A549 treated with AZD9567 at 1 μM for 4 hours (cell line): ENCODE data around the gene CCT4. TPM values are rescaled to one million over a fixed set of nuclear protein-coding genes. Genes with fewer than 3 reads are reported as not detected.

ENCODE experiments used
- total RNA-seq: library from RNA; stranded (reverse); fragments of 200-300 nt; extraction: Qiagen RNA extraction; gene quantifications from 5 replicates; pipeline ENCODE4 v1.2.3, GENCODE V29; 2022; ENCODE audit not compliant: insufficient read depth

The CCT4 gene, protein sequence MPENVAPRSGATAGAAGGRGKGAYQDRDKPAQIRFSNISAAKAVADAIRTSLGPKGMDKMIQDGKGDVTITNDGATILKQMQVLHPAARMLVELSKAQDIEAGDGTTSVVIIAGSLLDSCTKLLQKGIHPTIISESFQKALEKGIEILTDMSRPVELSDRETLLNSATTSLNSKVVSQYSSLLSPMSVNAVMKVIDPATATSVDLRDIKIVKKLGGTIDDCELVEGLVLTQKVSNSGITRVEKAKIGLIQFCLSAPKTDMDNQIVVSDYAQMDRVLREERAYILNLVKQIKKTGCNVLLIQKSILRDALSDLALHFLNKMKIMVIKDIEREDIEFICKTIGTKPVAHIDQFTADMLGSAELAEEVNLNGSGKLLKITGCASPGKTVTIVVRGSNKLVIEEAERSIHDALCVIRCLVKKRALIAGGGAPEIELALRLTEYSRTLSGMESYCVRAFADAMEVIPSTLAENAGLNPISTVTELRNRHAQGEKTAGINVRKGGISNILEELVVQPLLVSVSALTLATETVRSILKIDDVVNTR
- 296 to 352 TPM (median 308 TPM) in 5 replicates for total RNA-seq

DNA sequence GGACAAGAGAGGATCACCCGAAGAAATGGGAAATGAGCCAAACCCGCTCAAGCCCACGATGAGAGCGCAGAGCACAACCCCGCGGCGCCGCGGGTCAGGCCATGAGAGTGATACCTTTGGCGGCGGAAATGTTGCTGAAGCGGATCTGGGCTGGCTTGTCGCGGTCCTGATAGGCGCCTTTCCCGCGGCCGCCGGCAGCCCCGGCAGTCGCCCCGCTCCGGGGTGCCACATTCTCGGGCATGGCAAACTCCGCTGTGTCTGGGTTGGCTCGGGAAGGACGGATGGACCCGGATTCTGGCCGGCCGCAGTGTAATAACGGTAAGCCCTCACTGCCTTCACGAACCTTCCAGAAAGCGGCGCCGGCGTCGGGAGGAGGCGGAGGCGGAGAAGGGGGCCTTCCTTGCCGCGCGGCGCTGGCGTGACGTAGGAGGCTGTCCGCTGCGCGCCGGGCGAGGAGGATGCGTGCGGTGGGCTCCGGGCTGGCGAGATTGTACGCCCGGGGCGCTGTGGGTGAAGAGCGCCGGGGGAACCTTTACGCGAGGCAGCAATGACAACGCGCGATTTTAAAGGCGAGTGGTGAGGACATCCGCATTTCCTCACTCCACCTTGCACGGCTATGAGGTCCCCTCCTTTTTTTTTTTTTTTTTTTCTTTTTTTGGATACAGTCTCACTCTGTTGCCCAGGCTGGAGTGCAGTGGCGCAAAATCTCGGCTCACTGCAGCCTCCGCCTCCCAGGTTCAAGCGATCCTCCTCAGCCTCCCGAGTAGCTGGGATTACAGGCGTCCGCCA is at the start of gene CCT4:
Gene CCT4, minus strand, starts transcription at position 390 of the 789 bp plus-strand sequence. Its CDS starts 149 bp downstream, at position 241.

DNA sequence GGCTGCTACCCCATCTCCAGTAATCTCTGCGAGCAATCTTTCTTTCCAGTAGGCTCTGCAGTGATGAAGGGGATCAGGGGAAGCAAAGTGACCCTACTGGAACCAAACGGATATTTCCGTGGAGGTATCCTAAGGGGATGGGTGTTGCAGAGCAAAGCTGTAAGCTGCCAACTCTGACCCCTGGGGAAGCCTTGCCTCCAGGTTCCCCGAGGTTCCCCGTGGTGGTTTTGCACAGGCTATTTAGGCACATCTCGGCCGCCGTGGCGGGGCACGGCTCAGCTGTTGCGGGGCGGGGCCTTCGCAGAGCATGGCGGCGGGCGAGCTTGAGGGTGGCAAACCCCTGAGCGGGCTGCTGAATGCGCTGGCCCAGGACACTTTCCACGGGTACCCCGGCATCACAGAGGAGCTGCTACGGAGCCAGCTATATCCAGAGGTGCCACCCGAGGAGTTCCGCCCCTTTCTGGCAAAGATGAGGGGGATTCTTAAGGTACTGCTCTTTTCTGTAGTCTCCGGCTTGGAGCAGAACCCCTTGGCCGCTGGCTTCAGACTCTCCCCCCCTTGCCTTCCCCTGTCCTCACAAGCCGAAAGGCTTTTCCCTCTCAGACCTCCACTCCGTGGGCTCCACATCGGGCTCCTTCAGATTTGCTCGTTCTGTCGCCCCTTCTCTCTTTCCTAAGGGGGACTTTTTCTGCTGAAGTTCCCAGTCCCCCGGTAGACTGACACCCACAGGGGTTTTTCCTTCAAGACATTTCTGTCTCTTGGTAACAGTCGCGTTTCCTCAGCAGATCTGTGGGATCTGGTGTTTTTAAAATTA is 17.1 kb upstream of the CCT4 start, which contains the start of gene COMMD1:
Gene COMMD1, plus strand, starts transcription at position 303 of the 814 bp plus-strand sequence. Its CDS starts 5 bp downstream, at position 308.

DNA sequence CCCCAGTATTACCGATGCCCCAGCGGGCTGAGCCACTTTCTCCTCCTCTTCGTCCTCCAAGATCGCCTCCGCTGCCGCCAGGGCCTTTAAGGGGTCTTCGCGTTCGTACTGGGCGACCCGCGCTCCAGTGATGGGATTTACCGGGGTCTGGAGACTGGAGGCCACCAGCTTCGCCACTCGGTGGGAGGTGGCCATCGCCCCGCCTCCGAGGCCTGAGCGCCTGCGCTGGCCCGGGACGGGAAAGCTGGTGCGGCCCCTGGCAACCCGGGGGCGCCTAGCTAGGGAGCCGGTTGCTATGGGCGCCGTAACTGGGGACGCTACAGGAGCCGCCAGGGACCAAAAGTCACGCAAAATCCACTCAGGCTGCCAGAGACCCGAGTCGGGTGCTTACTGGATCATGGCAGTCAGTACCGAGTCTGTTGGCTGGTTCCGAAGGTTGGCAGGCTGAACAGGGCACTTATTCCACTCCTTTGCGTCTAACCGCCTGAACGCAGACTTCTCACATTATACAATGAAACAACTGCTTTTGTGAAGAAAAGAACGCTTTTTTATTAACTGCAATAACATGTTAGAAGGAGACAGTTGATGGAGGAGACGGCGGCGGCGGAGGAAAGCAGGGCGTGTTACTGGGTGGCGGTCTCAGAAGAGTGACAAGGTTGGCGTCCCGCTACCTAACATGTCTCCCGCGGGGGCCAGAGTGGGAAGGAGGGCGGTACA is 34.5 kb downstream of the CCT4 start, which contains the start of gene FAM161A:
Gene FAM161A, minus strand, starts transcription at position 214 of the 717 bp plus-strand sequence. Its CDS starts 19 bp downstream, at position 195.

Other genes starting within 250 kb of the CCT4 start
- gene FAM161A, start 34.6 kb downstream of the CCT4 start, total RNA-seq, result 5.5 to 8.6 TPM (median 8.3 TPM) in 5 replicates
- 31.6 to 45.6 TPM (median 43.0 TPM) in 5 replicates for gene COMMD1, start 17.0 kb upstream of the CCT4 start, total RNA-seq